NCI-H2107 treated with DMSO at 0.1 percent for 48 hours (cell line): ENCODE data around the gene ALLC.

ENCODE experiments used
- DNase-seq: peaks from one replicate; lab custom pipeline; 2025; ENCODE audit not compliant: unreplicated experiment; lab: John Stamatoyannopoulos, UW

Gene ALLC

GRCh38 chr2:3743951-3744555 is 86.1 kb downstream of the ALLC start:
- DNase-seq, result no peak

DNA sequence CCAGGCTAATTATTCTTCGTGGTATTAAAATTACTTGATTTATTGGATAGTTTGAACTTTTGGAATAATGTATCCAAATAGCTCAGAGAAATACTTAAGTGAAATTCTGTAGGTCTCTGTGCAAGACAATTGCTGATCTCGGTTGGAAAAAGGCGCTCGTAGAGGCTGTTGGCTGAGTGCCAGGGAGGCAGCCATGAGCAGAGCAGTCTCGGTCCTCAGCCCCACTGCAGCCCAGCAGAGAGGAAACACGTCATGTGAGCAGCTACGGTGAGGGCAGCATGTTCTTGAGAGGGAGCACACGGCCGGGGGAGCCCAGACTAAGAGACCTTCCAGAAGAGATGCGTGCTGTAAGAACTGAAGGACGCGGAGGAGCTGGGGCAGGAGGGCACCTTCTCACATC is 87.9 kb downstream of the ALLC start:
- no peak for DNase-seq

DNA sequence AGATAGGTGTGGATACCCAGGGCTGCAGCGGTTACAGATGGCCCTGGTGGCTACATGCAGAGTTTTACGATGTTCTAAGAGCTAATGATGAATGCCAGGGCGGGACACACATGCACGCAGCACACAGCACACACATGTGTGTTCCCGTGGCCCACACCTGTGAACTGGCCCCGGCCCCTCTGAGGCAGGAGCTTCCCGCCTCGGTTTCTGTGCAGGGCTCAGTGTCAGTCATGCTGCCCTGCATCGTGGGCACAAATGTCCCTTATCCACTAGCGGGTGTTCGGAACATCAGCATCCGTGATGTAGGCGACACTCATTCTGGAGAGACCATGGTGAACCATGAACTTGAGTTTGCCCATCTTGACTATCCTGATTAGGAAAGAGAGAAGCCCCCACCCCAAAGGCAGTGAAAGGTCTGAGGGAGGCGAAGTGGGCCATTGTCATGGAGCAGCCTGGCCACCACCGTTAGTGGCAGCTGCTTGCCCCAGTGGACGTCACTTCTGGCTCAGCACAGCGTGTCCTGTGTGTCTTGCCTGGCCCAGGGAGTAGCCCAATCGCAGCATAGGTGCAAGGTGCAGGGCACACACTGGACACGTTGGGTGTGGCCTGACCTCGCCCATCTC is 89.1 kb downstream of the ALLC start:
- no peak for DNase-seq

GRCh38 chr2:3747826-3748225 is 89.8 kb downstream of the ALLC start:
- DNase-seq, result no peak

DNA sequence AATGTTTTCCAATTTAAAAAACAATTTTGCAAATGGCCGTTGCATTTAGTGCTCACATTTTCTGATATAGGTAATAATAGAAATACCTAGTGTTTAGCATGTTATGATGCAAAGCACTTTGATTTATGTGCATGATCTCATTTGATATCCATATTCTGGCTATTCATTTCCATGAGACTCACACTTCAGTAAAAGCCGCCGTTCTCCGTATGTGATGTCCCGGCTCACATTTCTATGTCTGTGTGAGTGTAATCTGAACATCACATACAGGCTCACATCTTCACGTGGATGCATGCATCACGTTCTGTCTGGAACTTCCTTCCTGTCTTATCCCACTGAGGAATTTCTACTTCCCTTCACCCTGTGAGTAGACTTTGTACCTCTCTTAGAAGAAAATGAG is 91.2 kb downstream of the ALLC start:
- no peak for DNase-seq

DNA sequence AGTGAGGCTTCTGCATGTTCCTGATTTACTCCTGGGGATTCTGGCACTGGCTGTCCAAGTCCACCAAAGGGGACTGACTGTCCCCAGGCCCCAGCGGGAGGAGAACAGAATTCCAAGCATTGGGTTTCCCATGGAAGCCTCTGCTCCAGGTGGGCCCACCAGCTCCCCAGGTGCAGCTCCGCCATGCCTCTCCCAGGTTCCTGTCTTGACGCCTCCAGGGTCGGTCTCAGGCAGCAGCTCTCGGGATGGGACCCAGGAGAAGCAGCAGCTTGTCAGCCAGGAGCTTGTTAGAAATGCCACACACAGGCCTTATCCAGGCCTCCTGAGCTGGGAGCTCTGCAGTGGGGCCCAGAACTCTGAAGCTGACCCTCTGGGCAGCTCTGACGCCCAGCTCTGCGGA is 93.3 kb downstream of the ALLC start:
- DNase-seq, result no peak

- no peak for DNase-seq
These were observed 93.8 kb downstream of the ALLC start for GRCh38 chr2:3751806-3752205.
